HG02642 (cell line): ENCODE data around the gene ZBTB22.
A peak's percentile ranks its signal among the peaks of the same experiment; 100 is the strongest.
"Not testable (repeated sequence)": the region's sequence is repeated elsewhere in the genome, so short reads cannot be mapped to it uniquely, and the experiment has no call there.

Experiments
- ATAC-seq: cut with Tn5 transposase; IDR thresholded peaks from one replicate; pipeline ENCODE4 v1.9.1; 2021; ENCODE audit warnings: mild to moderate bottlenecking; ENCODE audit not compliant: unreplicated experiment, poor library complexity

The ZBTB22 gene

DNA sequence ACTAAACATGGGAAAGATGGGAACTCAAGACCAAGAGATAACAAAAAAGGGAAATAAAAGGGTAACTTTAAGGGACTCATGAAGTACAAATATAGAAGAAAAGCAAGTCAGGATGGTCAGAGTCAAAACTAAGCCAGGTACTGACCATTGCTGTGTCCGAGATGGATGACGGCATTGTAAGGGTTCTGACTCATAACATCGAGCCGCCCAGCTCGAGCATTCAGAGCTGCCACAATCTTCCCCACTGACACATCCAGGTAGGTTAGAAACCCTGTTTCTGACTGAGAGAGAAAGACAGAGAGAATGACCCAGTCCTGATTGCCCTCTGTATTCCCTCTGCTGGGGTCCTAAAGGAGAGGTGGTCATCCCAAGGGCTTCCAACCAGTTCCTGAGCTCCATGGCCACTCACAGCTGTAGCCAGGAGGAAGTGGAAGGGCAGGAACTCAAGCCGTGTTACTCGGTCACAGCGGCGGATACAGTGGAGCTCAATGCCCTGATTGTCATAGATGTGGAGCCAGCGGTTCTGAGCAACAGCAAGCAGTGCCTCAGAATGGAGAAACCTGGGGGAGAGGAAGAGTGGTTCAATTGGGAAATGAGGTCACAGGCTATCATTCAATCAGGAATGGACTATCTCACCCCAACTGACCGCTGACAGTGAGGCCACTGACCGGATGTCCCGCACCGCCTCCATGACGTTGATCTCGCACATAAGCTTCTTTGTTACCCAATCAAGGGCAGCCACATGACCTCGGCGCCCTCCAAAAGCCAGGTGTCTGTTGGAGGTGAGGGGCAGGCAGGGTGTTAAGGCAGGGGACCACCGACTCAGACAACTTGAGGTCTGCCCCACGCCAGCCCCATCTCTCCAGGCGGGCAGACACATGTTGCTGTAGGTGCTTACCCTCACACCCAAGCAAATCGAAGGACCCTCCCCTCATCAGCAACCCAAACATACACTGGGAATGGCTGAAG lies 30.3 kb downstream of the ZBTB22 start:
- ATAC-seq: no peak

DNA sequence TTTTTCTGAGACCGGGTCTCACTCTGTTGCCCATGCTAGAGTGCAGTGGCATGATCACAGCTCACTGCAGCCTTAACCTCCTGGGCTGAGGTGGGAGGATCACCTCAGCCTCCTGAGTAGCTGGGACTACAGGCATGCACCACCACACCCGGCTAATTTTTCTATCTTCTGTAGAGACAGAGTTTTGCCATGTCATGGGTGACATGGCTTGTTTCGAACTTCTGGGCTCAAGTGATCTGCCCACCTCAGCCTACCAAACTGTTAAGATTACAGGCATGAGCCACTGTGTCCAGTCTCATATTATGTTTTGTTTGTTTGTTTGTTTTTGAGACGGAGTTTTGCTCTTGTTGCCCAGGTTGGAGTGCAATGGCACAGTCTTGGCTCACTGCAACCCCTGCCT lies 32.3 kb downstream of the ZBTB22 start:
- not testable (repeated sequence) for ATAC-seq

DNA sequence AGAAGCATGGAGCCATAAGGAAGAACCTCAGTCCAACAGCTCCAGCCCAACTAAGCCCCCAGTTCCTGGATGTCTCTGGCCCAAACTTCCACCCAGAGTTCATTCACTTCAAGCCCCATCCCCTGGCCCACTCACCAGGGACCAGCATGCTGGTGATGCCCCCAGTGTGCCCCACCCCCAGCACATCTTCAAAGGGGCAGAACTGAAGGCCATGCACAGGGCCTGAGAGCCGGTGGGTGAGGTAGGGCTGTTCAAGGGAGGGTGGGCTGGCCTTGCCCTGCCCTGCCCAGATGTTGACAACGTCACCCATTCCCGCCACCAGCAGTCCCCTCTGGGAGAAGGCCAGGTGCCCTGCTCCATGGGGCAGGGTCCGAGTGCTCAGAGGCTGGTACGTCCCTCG lies 37.0 kb downstream of the ZBTB22 start:
- no peak for ATAC-seq

DNA sequence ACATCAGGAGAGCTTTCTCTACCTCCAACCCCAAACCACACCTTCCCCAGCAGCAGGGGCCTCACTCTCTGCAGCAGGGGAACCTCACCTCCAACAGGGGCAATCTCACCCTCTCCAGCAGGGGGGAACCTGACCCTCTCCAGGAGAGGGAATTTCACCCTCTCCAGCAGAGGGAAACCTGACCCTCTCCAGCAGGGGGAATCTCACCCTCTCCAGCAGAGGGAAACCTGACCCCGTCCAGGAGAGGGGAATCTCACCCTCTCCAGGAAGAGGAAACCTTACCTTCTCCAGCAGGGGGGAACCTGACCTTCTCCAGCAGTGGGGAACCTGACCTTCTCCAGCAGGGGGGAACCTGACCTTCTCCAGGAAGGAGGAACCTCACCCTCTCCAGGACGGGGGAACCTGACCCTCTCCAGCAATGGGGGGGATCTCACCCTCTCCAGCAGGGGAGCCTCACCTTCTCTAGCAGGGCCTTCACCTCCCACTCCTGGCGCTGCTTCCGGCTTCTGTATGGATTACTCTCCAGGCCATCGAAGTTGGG lies 37.5 kb downstream of the ZBTB22 start:
- ATAC-seq: no peak

DNA sequence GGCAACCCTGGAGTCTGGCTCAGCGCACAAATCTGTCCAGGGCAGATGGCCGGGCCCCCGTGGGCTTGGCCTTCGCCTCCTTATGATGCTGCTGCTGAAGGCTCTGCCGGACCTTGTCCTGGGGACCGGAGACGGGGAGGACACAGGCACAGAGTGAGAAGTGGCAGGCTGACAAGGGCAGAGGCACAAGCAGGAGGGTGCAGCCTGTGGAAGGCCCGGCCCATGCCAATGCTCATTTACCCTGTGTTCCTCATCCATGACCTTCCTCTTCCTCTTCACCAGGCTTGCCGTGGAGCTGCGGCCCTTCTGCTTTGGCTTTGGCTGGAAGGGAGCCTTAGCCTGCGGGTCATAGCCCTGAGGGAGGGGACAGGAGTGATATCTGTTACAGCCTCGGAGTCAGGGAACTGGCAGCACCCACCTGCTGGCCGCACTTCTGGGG lies 38.3 kb downstream of the ZBTB22 start:
- no peak for ATAC-seq

DNA sequence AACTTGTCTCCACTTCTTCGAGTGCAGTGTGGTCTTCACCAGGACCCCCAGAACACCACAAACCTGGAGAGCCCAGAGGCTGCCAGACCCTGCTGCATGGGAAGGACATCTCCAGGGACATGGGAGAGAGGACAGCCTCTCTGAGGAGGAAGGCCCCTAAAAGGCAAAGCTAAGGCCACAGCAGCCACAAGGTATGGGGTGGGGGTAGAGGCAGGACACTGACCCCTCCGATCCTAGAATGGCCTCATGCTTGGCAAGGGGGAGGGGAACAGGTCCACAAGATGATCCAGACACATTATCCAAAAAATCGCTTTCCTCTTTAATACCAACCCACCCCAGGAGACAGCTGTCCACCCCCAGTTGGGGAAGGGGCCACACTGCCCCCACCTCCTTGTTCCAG lies 38.7 kb downstream of the ZBTB22 start:
- no peak for ATAC-seq

DNA sequence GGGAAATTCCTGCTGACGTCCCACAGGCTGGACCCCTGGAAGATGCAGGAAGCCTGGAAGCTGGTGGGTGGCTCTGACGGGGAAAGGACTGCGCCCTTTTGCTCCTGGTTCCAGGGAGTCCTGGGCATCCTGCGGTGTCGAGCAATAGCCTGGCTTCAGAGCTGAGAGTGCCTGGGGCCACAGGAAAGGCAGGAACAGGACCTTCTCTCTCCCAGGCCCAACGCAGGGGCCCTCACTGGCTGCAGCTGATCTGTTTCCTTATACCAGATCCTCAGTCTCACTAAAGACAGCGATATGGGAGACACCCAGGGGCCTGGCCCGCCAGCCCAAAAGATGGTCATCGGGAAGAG lies 39.2 kb downstream of the ZBTB22 start:
- ATAC-seq: no peak

DNA sequence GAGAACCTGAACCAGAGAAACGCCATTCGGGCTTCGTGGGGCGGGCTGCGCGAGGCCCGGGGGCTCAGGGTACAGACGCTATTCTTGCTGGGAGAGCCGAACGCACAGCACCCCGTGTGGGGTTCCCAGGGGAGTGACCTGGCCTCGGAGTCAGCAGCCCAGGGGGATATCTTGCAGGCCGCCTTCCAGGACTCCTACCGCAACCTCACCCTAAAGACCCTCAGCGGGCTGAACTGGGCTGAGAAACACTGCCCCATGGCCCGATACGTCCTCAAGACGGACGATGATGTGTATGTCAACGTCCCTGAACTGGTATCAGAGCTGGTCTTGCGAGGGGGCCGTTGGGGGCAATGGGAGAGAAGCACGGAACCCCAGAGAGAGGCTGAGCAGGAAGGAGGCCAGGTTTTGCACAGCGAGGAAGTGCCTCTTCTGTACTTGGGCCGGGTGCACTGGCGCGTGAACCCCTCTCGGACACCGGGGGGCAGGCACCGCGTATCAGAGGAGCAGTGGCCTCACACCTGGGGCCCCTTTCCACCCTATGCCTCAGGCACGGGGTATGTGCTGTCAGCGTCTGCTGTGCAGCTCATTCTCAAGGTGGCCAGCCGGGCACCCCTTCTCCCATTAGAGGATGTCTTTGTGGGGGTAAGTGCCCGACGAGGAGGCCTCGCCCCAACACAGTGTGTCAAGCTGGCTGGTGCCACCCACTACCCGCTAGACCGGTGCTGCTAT lies 39.7 kb downstream of the ZBTB22 start:
- no peak for ATAC-seq

DNA sequence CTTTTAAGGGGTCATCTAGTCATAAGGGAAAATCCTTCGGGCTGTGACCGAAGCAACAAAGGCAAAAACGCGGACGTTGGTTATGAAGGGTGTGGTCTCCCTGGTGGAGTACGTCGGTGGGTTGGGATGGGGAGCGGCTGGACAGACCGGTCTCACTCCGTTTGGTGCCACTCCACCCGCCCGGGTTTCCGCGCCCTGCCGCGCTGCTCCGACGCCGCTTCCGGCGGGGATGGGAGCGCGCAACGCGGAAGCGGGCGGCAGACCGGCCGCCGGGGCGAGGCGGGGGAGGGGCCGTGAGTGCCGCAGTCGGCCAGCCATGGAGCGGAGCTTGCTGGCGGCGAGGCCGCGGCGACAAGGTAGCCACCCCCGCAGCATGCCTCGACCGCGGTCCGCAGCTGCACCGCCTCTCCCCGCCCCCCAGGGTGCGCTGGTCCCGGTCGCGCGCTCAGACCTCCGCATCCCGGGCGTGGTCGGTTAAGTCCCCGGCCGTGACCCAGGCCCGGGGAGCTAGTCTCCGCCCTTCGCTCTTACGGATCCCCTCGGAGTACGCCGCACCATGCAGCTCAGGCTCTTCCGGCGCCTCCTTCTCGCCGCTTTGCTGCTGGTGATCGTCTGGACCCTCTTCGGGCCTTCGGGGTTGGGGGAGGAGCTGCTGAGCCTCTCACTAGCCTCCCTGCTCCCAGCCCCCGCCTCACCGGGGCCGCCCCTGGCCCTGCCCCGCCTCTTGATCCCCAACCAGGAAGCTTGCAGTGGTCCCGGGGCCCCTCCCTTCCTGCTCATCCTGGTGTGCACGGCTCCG lies 40.5 kb downstream of the ZBTB22 start, which contains the start of gene B3GALT4:
TSS of gene B3GALT4 (plus strand) at position 260 of the 799 bp plus-strand sequence. CDS start at position 557, 297 bp downstream.
- peak; percentile 56 for ATAC-seq

DNA sequence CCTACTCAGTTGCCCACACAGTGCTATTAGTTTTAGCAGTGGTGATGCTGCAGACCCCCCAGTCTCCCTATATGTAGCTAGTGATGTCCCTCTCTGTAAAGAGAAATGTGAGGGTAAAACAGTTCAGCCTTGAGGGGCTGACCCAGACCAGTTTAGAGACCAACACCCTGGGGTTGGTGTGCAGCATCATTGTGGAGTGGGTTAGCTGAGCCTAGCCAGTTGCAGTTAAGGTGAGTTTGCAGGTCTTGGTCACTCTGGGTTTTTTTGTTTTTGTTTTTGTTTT lies 41.0 kb downstream of the ZBTB22 start:
- no peak for ATAC-seq

DNA sequence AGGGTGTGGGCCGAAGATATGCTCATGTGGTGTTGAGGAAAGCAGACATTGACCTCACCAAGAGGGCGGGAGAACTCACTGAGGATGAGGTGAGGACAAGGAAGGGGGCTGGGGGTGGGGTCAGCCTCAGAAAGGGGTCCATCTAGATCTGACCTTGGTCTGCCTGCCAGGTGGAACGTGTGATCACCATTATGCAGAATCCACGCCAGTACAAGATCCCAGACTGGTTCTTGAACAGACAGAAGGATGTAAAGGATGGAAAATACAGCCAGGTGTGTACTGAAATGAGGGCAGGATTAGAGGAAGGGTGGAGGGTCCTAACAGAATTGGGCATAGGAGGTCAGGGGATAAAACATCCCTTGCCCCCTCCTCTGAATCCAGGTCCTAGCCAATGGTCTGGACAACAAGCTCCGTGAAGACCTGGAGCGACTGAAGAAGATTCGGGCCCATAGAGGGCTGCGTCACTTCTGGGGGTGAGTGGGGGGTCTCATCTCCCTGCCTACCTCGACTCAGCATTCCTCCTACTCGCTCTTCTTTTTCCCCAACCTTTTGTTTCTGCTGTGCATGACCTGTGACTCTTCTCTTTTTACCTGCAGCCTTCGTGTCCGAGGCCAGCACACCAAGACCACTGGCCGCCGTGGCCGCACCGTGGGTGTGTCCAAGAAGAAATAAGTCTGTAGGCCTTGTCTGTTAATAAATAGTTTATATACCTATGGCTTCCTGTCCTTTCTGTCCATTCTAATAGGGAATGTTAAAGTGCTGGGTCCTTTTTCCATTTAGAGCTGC lies 41.6 kb downstream of the ZBTB22 start:
- not testable (repeated sequence) for ATAC-seq

DNA sequence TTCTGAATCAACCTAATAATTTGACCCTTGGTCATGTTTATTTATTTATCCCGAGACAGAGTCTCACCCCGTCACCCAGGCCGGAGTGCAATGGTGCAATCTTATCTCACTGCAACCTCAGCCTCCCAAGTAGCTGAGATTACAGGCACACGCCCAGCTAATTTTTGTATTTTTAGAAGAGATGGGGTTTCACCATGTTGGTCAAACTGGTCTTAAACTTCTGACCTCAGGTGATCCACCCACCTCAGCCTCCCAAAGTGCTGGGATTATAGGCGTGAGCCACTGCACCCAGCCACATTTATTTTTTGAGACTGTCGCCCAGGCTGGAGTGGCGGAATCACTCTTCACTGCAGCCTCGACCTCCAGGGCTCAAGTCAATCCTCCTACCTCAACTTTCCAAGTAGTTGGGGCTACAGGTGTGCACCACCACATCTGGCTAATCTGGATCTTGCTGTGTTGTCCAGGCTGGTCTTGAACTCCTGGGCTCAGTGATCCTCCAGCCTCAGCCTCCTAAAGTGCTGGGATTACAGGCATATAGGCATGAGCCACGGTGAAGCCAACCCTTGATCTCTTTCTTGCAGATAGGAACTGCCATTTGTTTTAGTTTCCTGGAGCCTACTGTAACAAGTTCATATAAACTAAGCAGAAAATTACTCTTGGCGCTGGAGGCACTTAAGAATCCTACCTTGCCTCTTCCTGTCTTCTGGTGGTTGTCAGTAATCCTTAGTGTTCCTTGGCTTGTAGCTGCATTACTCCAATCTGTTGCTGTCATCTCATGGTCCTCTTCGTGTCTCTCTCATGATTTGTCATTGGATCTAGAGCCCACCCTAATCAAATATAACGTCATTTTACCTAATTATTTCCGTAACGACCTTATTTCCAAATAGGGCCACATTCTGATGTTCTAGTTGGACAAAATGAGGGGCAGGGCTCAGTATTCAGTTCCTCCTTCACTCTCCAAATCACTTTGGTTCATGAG lies 43.3 kb downstream of the ZBTB22 start:
- no peak for ATAC-seq

DNA sequence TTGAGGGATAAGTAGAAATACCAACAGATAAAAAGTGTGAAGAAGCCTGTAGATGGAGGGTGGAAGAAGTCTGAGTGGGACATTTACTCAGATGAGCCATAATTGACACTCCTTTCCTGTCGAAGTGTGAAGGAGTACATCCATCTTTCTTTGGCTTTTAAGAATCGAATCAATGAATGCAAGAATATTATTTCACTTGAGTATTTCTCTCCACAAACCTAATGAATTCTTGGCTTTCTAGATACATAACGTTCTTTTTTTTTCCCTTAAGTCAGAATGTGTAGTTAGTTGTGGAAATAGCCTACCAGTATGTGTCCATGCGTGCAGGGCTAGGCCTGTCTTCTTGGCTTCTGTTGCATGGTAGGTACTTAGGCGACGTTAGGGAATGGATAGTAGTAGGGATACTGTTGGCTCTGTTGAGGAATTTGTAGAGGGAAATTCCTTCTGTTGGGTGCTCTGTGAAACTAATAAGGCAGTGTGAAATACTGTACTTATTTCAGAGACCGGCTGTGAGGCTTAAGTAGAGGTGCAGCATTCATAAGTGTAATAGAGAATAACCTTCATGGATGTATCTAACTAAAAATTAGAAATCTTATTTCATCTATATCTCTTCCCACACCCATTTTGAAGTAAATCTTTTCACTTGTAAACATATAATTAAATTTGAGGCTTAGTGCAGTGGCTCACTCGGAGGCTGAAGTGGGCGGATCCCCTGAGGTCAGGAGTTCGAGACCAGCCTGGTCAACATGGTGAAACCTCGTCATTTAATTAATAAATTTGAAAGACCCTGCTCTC lies 44.2 kb downstream of the ZBTB22 start:
- ATAC-seq: no peak

DNA sequence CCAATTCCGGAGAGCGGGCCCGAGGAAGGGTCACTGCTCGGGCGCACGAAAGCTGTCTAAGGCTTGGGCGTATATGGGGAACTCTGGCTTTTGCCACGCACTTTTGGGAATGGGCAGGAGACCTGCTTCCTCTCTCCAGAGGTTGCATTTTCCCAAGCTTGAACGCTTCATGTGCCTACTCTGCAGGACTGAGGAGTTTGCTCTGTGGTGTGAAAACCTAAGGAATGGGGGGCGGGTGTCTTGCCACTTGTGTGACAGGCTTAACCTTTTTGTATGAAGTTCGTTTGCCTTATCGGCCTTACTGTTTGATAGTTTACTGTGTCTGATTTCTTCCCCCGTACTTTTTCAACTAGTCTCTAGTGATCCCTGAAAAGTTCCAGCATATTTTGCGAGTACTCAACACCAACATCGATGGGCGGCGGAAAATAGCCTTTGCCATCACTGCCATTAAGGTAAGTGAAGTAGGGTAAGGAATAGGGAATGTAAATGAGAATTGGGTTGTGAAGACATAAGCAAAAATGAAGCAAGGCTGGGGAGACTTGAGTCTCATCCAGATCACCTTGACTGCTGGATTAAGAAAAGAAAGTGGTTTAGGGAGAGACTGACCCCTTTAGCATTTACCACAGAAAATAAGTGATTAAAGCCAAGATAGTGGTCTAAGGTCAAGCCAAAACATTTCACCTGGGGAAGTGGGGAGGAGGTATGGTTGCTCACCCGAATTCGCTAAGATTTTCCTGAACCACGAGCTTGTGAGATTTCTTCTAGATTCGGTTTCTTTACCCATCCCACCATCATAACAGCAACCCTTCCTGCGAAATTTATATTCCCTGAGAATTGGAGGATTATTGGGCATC lies 45.0 kb downstream of the ZBTB22 start:
- no peak for ATAC-seq

DNA sequence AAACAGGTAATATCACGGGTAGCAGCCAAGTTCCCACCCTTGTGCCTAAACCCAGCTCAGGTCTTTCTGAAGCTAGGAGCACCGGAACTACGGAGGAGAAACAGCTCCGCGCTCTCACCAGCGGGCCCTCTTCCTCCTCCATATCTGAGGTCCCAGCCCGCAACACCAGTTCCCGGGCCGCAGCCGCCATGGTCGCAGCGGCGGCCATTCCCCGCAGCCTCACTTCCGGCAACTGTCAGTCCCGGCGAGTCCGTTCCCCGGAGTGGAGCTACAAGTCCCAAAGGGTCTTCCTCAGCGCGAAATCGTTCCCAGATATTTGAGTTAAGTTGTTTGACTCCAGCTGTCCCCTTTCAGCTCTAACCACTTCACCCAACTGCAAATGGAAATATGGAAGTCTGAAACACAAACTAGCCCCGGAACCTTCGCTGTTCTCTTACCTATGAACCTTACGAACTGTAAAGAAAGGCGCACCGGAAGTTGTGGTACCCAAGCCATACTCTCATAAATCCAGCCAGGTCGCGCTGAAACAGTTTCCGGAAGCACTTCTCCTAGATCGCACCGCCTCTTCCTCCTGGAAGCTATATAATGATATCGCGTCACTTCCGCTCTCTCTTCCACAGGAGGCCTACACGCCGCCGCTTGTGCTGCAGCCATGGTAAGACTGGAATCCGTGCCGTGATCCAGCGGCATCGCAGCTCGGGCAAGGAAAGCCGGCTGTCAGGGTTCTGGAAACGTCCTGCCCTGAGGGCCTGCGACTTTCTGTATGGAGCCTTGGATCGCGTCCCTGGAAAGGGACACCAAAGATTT lies 45.9 kb downstream of the ZBTB22 start, which contains the start of the genes RPS18 and VPS52:
TSS of gene RPS18 (plus strand) at position 608 of the 807 bp plus-strand sequence. CDS start at position 653, 45 bp downstream.
TSS of gene VPS52 (minus strand) at position 409 of the 807 bp plus-strand sequence. CDS start at position 208, 201 bp downstream.
- peak; percentile 80 for ATAC-seq

DNA sequence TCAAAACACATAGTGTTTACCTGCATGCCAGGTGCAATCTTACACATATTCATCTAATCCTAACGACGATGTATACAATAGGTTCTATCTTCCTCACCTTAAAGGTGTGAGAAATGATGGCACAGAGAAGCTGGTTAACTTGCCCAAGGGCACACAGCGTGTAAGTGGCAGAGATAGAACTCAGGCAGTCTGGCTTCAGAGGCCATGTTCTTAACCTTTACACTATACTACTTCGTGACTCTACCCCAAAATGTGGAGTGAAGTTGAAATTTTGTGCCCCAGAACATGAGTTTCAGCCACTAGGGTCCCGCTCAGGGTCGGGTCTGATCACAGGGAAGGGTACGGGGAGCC lies 46.5 kb downstream of the ZBTB22 start:
- ATAC-seq: no peak
